Stimulated activated naive CD8-positive, alpha-beta T cell treated with anti-CD3 and anti-CD28 coated beads, Interleukin-15, Interleukin-2, amounts not matched to agents 100 ng/mL and 50 ng/mL, for 24 hours (primary cell): ENCODE results near the gene KIAA1217.

Experiments
- H3K27ac Mint-ChIP-seq: one replicate; pipeline ENCODE4 v1.8.0; 2021; ENCODE audit warnings: mild to moderate bottlenecking, mixed read lengths
- H3K27me3 Mint-ChIP-seq: one replicate; pipeline ENCODE4 v1.8.0; 2021; ENCODE audit warnings: mixed read lengths
- H3K36me3 Mint-ChIP-seq: one replicate; pipeline ENCODE4 v1.8.0; 2021; ENCODE audit warnings: low read depth, mixed read lengths
- H3K4me1 Mint-ChIP-seq: one replicate; pipeline ENCODE4 v1.8.0; 2021; ENCODE audit warnings: low read depth, mixed read lengths
- H3K4me3 Mint-ChIP-seq: one replicate; pipeline ENCODE4 v1.8.0; 2021; ENCODE audit warnings: mild to moderate bottlenecking, mixed read lengths
- H3K9me3 Mint-ChIP-seq: one replicate; pipeline ENCODE4 v1.8.0; 2021; ENCODE audit warnings: mixed read lengths

KIAA1217 gene

GRCh38 chr10:24569828-24570657 is 361.1 kb downstream of the KIAA1217 start:
- Mint-ChIP-seq H3K27ac (no peak overlapping the region), H3K27me3 (peaks cover 19% of the 10 kb centered on the region), H3K9me3 (no peaks in the 10 kb centered on the region), H3K4me3 (no peak overlapping the region), H3K36me3 (no peaks in the 10 kb centered on the region), H3K4me1 (peaks cover under 1% of the 10 kb centered on the region)

- Mint-ChIP-seq H3K27me3 (peaks cover 19% of the 10 kb centered on the region), H3K4me3 (no peak overlapping the region), H3K27ac (no peak overlapping the region), H3K4me1 (peaks cover 8% of the 10 kb centered on the region), H3K9me3 (no peaks in the 10 kb centered on the region), H3K36me3 (no peaks in the 10 kb centered on the region)
These were observed 361.9 kb downstream of the KIAA1217 start for GRCh38 chr10:24570658-24571426.

GRCh38 chr10:24571870-24572450 is 363.0 kb downstream of the KIAA1217 start:
- no peaks in the 10 kb centered on the region for H3K9me3 Mint-ChIP-seq
- H3K36me3 Mint-ChIP-seq, result no peaks in the 10 kb centered on the region

GRCh38 chr10:24574161-24574560 is 365.2 kb downstream of the KIAA1217 start:
- H3K27me3 Mint-ChIP-seq, result peaks cover 19% of the 10 kb centered on the region
- no peaks in the 10 kb centered on the region for H3K9me3 Mint-ChIP-seq
- no peaks in the 10 kb centered on the region for H3K36me3 Mint-ChIP-seq
- H3K27ac Mint-ChIP-seq, result no peak overlapping the region
- H3K4me3 Mint-ChIP-seq, result no peak overlapping the region
- H3K4me1 Mint-ChIP-seq, result peaks cover 11% of the 10 kb centered on the region

More at GRCh38 chr10:24571870-24572450, 363.0 kb downstream of the KIAA1217 start:
- peaks cover 23% of the 10 kb centered on the region for H3K27me3 Mint-ChIP-seq
- peaks cover 11% of the 10 kb centered on the region for H3K4me1 Mint-ChIP-seq
- no peak overlapping the region for H3K4me3 Mint-ChIP-seq
- H3K27ac Mint-ChIP-seq, result no peak overlapping the region

DNA sequence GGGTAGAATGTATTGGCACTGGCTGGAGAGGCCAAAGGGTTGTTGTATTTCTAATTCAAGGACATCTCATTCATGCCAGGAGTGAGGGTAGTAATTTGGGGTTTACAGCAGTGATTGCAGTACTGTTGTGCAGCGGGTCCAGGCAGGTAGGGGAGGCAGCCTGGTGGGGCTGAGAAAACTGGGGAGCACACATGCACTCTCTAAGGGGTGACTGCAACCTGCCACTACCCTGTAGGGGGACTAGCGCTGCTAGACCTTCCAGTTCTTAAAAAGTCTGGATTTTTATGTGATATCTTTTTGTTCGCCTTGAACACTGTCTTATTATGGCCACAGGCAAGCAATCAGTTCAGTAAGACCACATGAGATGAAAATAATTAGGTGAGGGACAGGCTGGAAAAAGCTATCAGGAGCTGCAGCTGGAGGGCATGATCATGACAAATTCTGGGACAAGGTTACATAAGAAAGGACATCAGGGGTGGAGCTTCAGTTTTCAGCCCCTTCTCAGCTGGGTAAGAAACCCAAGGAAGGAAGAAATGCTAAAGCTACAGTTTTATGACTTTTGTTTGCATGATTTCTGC is 365.7 kb downstream of the KIAA1217 start:
- Mint-ChIP-seq H3K4me3 (no peak overlapping the region), H3K27ac (no peak overlapping the region), H3K36me3 (no peaks in the 10 kb centered on the region), H3K27me3 (peaks cover 19% of the 10 kb centered on the region), H3K4me1 (peaks cover 11% of the 10 kb centered on the region), H3K9me3 (no peaks in the 10 kb centered on the region)

GRCh38 chr10:24575481-24576002 is 366.6 kb downstream of the KIAA1217 start:
- peaks cover 11% of the 10 kb centered on the region for H3K4me1 Mint-ChIP-seq

DNA sequence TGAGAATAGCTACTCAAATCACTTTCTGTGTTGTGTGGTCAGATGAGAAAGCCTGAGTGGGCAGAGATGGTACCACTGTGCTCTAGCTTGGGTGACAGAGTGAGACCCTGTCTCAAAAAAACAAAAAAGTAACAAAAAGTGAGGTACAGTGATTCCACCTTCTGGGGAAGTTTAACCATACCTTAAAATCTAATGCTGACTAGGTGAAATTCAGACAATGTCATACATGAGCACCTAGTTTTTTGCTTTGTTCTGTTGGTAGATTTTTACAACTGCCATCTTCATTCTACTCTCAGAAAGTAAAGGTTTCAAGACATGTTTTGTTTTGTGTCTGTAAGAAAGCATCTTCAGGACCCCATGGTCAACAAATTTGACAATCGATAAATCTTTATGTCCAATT is 370.5 kb downstream of the KIAA1217 start:
- Mint-ChIP-seq H3K4me1 (peaks cover 11% of the 10 kb centered on the region), H3K4me3 (no peak overlapping the region), H3K36me3 (peaks cover 8% of the 10 kb centered on the region), H3K9me3 (no peaks in the 10 kb centered on the region), H3K27ac (no peak overlapping the region), H3K27me3 (peaks cover 9% of the 10 kb centered on the region)

More at GRCh38 chr10:24575481-24576002, 366.6 kb downstream of the KIAA1217 start:
- H3K27ac Mint-ChIP-seq, result no peak overlapping the region
- H3K27me3 Mint-ChIP-seq, result peaks cover 19% of the 10 kb centered on the region
- H3K36me3 Mint-ChIP-seq, result no peaks in the 10 kb centered on the region
- no peak overlapping the region for H3K4me3 Mint-ChIP-seq
- H3K9me3 Mint-ChIP-seq, result no peaks in the 10 kb centered on the region

GRCh38 chr10:24579906-24580305 is 371.0 kb downstream of the KIAA1217 start:
- peaks cover 5% of the 10 kb centered on the region for H3K27me3 Mint-ChIP-seq
- no peak overlapping the region for H3K27ac Mint-ChIP-seq
- no peaks in the 10 kb centered on the region for H3K9me3 Mint-ChIP-seq
- no peak overlapping the region for H3K4me3 Mint-ChIP-seq
- peaks cover 10% of the 10 kb centered on the region for H3K36me3 Mint-ChIP-seq
- H3K4me1 Mint-ChIP-seq, result peaks cover 11% of the 10 kb centered on the region

- Mint-ChIP-seq H3K27ac (no peak overlapping the region), H3K4me3 (no peak overlapping the region), H3K27me3 (no peaks in the 10 kb centered on the region), H3K4me1 (no peaks in the 10 kb centered on the region), H3K36me3 (peaks cover 60% of the 10 kb centered on the region), H3K9me3 (no peaks in the 10 kb centered on the region)
These were observed 380.3 kb downstream of the KIAA1217 start for GRCh38 chr10:24589265-24589664.

GRCh38 chr10:24590697-24591457 is 381.9 kb downstream of the KIAA1217 start:
- Mint-ChIP-seq H3K36me3 (peaks cover 57% of the 10 kb centered on the region), H3K27ac (no peak overlapping the region), H3K27me3 (no peaks in the 10 kb centered on the region), H3K9me3 (no peaks in the 10 kb centered on the region), H3K4me1 (no peaks in the 10 kb centered on the region), H3K4me3 (no peak overlapping the region)

GRCh38 chr10:24596217-24596930 is 387.4 kb downstream of the KIAA1217 start:
- Mint-ChIP-seq H3K4me1 (peaks cover 4% of the 10 kb centered on the region), H3K36me3 (peaks cover 74% of the 10 kb centered on the region), H3K9me3 (no peaks in the 10 kb centered on the region), H3K27me3 (no peaks in the 10 kb centered on the region), H3K27ac (no peak overlapping the region), H3K4me3 (no peak overlapping the region)

GRCh38 chr10:24597426-24597825 is 388.5 kb downstream of the KIAA1217 start:
- H3K4me1 Mint-ChIP-seq, result peaks cover 8% of the 10 kb centered on the region
- H3K36me3 Mint-ChIP-seq, result peaks cover 67% of the 10 kb centered on the region
- no peak overlapping the region for H3K4me3 Mint-ChIP-seq
- no peaks in the 10 kb centered on the region for H3K27me3 Mint-ChIP-seq
- H3K9me3 Mint-ChIP-seq, result no peaks in the 10 kb centered on the region
- H3K27ac Mint-ChIP-seq, result no peak overlapping the region
